SK-N-MC (cell line): ENCODE data around the gene NSRP1.

Experiments used
- EZH2 ChIP-seq: fragments of 200-600 bp; sonication (generic); IDR thresholded peaks from one replicate; pipeline ENCODE4 v1.6.1; 2017; ENCODE audit warnings: antibody characterized with exemption
- FOXP2 ChIP-seq: optimal IDR thresholded peaks from 2 replicates; pipeline ENCODE3; 2011; ENCODE audit warnings: mild to moderate bottlenecking, moderate library complexity; ENCODE audit not compliant: insufficient read depth; ENCODE audit errors: extremely low read length, control extremely low read depth

GRCh38 chr17:30101686-30102390 lies 14.8 kb upstream of the NSRP1 start:
- TF ChIP-seq FOXP2 (no peak), EZH2 (no peak)
